ENCODE data around the gene RPA1. TPM values are rescaled to one million over a fixed set of nuclear protein-coding genes. Genes with fewer than 3 reads are reported as not detected.

Gene RPA1
- total RNA-seq, 4 donors from 2014 or later: 24.0 to 37.2 (median 26.4) TPM

DNA sequence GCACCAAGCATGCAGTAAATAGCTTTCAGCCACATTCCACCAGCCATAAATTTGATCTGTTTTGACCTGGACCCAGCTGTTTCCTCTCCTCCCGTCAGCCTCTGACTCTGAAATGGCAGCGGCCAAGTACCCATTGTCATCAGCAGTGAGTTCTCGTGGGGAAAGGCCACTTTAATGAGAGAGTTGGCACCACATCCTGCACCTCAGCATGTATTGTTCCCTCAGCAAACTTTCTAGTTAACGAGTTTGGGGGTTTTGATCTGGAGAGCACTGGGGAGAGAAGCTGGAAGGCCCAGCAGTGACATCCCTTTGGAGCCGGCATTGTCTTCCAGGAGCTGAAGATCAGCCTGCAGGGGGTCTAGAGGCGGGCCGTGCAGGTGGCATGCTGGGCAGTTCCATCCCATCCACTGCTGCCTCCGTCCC, 84.9 kb downstream of the RPA1 start:
- no peaks in the 10 kb centered on the region for H3K4me1 ChIP-seq
- no peak overlapping the region for H3K27ac ChIP-seq
- WGBS, 2 donors: 43 to 48% methylated on average over 4 to 8 of the region's 8 CpGs
- no peak for DNase-seq
- no peaks in the 10 kb centered on the region for H3K36me3 ChIP-seq
- no peaks in the 10 kb centered on the region for H3K9me3 ChIP-seq
- no peaks in the 10 kb centered on the region for H3K27me3 ChIP-seq
- TF ChIP-seq, protein P1, sequence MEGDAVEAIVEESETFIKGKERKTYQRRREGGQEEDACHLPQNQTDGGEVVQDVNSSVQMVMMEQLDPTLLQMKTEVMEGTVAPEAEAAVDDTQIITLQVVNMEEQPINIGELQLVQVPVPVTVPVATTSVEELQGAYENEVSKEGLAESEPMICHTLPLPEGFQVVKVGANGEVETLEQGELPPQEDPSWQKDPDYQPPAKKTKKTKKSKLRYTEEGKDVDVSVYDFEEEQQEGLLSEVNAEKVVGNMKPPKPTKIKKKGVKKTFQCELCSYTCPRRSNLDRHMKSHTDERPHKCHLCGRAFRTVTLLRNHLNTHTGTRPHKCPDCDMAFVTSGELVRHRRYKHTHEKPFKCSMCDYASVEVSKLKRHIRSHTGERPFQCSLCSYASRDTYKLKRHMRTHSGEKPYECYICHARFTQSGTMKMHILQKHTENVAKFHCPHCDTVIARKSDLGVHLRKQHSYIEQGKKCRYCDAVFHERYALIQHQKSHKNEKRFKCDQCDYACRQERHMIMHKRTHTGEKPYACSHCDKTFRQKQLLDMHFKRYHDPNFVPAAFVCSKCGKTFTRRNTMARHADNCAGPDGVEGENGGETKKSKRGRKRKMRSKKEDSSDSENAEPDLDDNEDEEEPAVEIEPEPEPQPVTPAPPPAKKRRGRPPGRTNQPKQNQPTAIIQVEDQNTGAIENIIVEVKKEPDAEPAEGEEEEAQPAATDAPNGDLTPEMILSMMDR (IDR thresholded peaks at IDR 0.05): no peak
- TF ChIP-seq POLR2A (IDR thresholded peaks at IDR 0.05): no peak
- intact Hi-C loops (cut with DNase I): no loop called here
- H3K4me3 ChIP-seq (replicated peaks in 1 of 3): no peak overlapping the region

DNA sequence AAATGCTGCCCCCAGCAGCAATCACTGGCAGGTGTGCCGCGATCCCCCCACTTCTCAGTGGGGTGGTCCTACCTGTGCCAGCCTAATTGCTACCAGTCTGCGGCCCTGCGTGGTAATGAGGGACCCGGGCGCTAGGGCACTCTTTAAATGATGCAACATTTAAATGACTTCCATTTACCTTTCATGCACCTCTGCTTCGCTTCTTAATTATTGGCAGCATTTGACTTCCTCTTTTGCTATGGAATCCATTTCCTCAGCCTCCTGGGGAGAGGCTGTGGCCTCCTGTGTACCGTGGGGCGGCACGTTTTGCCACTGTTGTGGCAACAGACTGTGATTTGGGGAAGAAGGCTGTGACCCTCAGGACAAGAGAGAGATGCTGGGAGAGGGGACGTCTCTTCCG, 86.1 kb downstream of the RPA1 start:
- intact Hi-C loops (cut with DNase I): no loop called here
- no peak for TF ChIP-seq POLR2A (IDR thresholded peaks at IDR 0.05)
- TF ChIP-seq, protein P1 (IDR thresholded peaks at IDR 0.05): no peak
- H3K4me1 ChIP-seq: no peaks in the 10 kb centered on the region
- H3K36me3 ChIP-seq: no peaks in the 10 kb centered on the region
- H3K27ac ChIP-seq: no peak overlapping the region
- WGBS, 2 donors: 69 to 71% methylated on average over 12 of the region's 12 CpGs
- H3K4me3 ChIP-seq (replicated peaks in 1 of 3): no peak overlapping the region
- DNase-seq: no peak
- no peaks in the 10 kb centered on the region for H3K9me3 ChIP-seq
- no peaks in the 10 kb centered on the region for H3K27me3 ChIP-seq

DNA sequence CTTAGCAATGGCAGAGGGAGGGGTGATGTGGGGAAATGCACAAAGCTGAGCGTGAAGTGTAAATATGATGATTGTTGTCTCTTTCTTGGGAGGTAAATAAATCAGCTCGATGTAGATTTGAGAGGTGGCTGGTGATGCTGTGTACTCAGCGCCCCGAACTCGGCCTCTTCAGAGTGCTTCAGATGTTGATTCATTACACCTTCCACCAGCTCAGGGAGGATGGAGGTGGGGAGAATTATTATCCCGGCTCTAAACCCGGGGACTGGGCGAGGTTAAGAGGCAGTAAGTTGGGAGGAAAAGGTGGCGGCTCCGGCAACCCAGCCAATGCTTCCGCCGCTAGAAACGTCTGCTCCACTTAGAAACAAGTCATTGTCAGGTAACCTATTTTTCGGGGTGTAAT, 86.5 kb downstream of the RPA1 start:
- 48 to 49% methylated on average over 14 of the region's 14 CpGs for WGBS, 2 donors
- no peak for TF ChIP-seq POLR2A (IDR thresholded peaks at IDR 0.05)
- TF ChIP-seq, protein P1 (IDR thresholded peaks at IDR 0.05): no peak
- Histone ChIP-seq H3K4me3 (replicated peaks in 1 of 3) (no peak overlapping the region), H3K27ac (no peak overlapping the region), H3K36me3 (no peaks in the 10 kb centered on the region), H3K27me3 (no peaks in the 10 kb centered on the region), H3K4me1 (no peaks in the 10 kb centered on the region), H3K9me3 (no peaks in the 10 kb centered on the region)
- intact Hi-C loops (cut with DNase I): no loop called here
- no peak for DNase-seq

DNA sequence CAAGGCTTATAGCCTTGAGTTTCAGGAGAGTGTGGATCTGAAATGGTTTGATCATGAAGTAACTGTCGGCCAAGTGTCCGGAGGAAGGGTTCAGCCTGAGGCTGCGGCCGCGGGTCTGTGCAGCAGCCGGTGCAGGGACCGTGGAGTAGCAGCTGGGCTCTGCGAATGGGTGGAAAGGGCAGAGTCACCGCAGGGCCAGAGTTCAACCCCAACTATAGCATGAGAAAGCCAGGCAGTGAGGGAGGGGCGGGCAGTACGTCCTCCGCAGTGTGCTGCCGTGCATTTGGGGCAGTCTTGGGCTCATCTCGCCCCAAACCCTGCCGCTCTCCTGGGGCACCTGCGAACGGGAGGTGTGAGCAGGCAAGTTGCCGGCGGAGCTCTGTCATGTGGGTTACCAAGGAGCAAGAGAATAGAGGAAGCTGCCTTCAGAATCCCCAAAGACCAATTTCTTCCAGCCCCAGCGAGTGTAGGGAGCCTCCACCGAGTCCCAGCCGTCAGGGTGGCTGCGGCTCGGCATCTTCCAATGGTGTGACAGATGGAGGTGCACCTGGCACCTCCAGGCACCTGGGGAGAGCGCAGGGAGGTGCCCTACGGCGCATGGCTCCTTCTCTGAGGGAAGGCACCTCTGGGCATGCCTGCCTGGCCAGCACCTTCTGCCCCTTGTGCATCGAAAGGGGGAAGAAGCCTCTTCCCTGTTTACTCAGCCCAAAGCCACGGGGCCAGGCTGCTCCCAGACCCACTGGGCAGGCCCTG, 87.3 kb downstream of the RPA1 start:
- Histone ChIP-seq H3K36me3 (no peaks in the 10 kb centered on the region), H3K27me3 (no peaks in the 10 kb centered on the region), H3K27ac (no peak overlapping the region), H3K9me3 (no peaks in the 10 kb centered on the region), H3K4me1 (no peaks in the 10 kb centered on the region), H3K4me3 (replicated peaks in 1 of 3) (no peak overlapping the region)
- no peak for TF ChIP-seq POLR2A (IDR thresholded peaks at IDR 0.05)
- TF ChIP-seq, protein P1 (IDR thresholded peaks at IDR 0.05): no peak
- WGBS, 2 donors: 66 to 67% methylated on average over 21 to 24 of the region's 29 CpGs
- no peak for DNase-seq
- intact Hi-C loops (cut with DNase I): no loop called here

DNA sequence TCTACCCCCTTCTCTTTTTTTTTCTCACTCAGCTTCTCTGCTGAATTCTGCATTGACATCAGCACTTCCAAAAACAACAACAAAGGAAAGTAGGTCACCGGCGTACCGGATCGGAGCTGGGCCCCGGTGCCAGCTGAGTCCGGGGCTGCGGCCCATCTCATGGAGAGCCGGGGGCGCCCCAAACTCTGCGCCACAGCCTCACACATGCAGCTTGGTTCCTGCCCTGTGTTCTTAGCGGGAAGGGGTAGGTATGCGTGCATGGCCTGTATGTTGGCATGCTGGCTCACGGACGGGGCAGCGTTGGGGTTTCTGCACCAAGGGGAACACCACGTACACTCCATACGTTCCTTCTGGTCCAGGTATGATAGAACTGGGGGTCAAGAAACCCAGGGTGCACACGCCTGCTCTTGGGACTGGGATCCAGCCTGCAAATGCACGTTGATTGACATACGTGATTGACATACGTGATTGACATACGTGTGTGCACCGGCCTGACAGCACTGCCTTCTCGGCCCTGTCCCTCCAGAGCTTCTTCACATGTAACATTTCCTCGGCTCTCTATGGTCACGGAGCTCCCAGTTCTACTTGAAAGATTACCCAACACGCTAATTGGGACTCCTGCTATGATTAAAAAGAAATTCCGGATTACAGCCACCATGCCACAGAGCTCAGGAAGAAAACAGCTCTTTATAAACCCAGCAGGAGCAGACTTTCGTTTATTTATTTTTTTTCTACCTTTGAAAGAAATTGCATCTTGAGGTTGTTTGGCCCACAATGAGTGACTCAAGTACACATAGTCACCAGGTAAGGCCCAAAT, 88.7 kb downstream of the RPA1 start:
- TF ChIP-seq POLR2A (IDR thresholded peaks at IDR 0.05): no peak
- TF ChIP-seq, protein P1 (IDR thresholded peaks at IDR 0.05): no peak
- 84 to 88% methylated on average over 27 to 29 of the region's 29 CpGs for WGBS, 2 donors
- intact Hi-C loops (cut with DNase I): no loop called here
- Histone ChIP-seq H3K27me3 (no peaks in the 10 kb centered on the region), H3K27ac (no peak overlapping the region), H3K4me1 (no peaks in the 10 kb centered on the region), H3K9me3 (no peaks in the 10 kb centered on the region), H3K4me3 (replicated peaks in 1 of 3) (no peak overlapping the region), H3K36me3 (no peaks in the 10 kb centered on the region)
- DNase-seq: no peak
